CD4-positive, alpha-beta T cell treated with Interleukin-1 beta for 1 hour (primary cell): ENCODE measurements around the gene ASIC4.
A peak's percentile ranks its signal among the peaks of the same experiment; 100 is the strongest.

ENCODE experiments used
- DNase-seq, 2 donors: peaks; one replicate each; pipeline ENCODE4 v3.0.0-alpha.2; 2020 to 2022

ASIC4 gene

DNA sequence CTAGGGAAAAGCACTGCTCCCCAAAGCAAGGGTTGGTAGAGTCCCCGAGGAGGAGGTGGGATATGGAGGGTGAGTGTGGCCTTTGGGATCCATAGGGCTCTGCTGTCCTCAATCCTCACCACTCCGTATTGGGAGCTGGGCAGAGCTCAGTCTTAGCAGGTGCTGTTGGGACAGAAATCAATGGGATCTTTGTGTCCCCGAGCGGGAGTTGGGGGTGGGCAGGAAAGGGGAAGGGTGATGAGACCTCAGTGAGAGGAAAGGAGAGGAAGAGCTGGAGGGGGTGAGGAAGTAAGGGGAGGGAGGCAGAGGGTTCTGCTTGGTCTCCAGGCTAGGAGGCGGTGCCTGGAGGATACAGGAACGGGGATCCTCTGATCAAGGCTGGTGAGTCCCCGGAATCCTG, 2.6 kb downstream of the ASIC4 start:
- no peak for DNase-seq

DNA sequence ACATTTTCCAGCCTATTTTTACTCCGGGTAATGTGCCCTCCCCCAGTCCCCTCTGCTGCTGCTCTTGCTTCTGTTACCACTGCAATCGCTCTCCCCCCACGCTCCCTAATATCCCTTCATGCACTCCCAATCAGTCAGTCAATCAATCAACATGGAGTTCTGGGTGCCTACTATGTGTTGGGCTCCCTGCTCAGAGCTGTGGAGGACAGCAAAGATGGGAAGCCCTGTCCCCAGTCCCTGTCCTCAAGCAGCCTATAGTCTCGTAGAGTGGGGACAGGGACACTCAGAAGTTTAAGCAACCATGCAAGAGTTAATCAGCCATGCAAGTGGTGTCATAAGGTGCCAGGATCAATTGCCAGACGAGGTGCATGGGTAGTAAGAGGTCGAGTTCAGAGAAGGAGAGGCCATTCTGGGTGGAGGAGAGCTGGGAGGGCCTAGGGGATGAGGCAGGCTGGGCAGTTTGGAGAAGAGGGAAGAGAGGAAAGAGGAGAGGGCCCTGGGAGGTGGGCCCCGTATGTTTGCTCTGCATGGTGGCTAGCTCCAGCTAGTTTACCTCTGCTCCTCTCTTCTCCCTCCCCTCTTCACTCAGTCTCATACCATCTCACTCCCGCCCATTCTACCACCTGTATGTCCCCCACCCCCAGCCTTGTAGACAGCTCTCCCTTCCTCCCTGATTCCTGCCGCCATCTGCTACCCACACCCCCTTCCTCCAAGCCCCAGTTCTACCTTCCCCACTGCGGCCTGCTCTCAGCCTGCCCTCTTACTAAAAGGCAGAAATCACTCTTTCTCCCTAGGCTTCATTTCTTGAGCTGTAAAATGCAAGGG, 3.9 kb downstream of the ASIC4 start:
- DNase-seq, result no peak

DNA sequence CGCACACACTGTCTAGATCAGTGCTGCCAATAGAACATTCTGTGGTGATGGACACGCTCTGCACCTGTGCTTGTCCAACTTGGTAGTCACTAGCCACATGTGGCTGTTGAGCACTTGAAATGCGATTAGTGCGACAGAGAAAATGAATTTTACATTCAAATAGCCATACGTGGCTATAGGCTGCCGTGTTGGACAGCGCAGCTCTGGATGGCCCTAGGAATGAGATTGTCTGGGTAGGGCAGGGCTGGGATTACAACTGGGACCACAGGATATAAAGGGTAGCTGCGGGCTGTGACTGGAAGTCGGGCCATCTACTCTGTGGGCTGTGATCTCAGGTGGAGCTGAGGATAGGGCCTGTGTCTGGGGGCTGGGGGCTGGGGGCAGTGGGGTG, 5.2 kb downstream of the ASIC4 start:
- no peak for DNase-seq

DNA sequence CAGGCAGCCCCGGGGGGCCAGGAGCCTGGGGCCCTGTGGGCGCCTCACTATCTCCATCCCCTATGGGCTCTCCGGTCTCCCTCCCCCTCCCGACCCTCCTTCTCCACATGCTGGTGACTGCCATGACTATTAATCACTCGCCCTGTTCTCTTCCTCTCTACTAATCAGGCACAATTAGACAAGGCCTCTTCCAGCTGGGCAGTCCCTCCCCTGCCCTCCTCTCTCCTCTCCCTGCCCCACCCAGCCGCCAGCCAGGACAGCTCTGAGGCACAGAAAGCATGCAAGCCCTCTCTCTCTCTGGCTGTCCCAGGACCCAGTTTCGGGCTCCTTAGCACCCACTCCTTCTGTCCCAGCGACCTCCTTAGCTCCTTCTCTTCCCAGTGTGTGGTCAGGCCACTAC, 5.8 kb downstream of the ASIC4 start:
- no peak for DNase-seq

DNA sequence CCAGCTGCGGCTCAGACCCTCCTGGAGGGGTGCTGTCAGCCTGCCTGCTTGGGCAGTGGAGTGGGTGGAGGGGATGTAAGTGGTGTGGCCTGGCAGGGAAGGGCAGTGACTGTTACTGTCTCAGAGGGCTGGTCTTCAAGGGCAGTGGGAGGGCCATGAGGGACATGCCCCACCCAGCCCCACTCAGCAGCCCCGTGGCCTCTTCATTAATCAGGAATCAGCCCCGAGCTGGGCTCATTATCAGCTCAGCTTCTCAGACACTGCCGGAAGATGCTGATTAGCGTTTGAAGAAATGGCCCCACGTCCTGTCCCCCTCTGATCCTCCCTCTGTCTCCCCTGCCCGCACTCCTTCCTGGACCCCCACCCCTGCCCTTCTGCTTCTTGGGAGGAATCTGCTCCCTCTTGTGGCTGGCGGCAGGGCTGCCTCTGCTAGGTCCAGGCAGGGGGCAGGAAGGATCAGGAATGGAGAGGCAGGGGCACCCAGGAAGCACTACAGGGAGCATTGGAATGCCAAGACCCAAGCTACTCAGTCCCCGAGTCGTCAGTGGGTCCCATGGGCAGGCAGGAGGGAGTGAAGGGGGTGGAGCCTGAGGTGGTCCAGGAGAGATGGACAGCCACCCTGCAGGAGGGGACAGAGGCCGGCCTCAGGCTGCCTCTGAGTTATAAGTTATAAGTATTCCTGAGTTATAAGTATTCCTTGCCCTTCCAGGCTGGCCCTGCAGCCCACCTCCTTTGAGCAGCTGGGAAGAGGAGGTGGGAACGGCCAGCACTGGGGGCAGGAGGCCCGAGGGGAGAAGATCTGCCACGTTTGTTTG, 7.0 kb downstream of the ASIC4 start:
- no peak for DNase-seq

DNA sequence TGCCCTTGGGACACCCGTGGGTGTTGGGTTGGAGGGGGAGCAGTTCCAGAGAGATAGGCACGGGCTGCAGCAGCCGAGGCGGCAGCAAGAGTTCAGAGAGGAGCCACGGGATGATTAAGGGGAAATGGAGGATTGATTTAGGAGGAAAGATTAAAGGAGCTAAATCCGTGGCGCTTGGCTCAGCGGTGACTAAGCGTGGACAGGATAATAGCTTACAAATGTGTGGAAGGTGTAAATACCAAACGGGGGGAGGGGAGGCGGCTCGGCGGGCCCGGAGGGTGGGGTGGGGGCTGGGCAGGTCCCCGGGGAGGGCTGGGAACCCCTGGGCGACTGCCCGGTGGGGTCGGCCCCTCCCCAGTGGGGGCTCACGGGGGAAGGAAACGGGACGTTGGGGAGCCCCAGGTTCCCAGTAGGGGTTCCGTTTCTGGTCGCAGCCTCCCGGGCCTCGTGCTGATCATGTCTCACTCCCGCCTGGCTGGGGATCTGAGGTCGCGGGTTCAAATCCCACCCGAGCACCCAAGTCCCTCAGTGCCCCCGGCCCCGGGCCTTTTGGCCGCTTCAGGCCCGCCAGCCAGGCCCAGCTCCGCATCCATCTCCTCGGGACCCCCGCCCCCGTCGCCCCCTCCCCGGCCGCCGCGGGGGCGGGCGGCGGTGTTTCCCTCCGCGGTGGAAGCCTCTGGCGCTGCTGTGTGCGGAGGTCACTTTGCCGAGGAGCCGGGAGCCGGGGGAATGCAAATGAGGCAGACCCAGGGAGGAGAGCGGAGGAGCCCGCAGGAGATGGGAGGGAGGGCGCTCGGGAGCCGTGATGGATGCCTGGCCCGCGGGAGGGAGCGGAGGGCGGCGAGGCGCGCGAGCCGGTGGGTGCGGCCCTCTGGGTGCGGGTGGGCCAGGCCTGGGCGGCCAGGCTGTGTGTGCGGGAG, 8.1 kb downstream of the ASIC4 start:
- DNase-seq, result no peak

DNA sequence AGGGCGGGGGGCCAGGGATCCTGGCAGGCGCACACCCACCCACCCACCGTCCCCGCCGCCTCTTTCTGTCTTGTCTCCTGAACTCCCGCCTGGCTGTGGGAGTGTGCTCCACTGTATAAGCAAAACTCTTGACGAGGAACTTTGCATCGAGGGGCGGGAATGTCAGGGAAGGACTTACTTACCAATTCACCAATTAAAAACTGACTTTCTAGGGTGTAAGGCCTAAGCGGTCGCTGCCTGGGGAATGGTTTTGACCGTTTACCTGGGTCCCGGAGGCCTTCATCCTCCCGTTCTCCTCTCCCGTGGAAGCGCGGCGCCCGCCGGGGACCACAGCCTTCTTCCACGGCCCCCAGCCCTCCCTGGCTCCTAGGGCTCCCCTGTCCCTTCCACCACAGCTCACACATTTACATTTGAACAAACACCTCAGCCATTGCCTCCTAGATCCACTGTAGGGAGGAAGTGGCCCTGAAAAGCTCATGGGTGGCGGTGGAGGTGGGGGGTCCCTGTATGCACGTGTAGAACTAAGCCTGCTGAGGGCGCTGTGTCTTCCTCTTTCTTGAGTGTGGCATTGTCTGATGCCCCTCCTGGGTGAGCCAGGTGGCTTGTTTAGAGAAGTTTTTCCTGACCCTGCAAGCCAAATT, 8.9 kb downstream of the ASIC4 start:
- DNase-seq, result no peak

DNA sequence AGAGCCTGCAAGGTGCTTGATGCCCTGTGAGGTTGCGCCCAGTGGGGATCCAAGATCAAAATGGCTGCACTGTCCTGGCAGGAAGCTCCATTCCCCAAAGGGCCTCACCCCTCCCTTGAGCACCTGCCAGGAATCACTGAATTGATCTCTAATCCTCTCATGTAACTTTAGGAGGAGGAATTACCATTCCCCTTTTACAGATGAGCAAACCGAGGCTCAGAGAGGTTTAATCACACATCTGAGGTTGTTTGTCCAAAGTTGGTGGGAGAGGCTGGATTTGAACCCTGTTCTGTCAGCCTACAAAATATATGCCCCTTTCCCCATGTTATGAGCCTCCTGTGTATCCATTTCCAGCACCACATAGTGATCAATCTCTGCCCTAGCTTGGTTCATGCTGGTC, 10.5 kb downstream of the ASIC4 start:
- DNase-seq, result no peak

DNA sequence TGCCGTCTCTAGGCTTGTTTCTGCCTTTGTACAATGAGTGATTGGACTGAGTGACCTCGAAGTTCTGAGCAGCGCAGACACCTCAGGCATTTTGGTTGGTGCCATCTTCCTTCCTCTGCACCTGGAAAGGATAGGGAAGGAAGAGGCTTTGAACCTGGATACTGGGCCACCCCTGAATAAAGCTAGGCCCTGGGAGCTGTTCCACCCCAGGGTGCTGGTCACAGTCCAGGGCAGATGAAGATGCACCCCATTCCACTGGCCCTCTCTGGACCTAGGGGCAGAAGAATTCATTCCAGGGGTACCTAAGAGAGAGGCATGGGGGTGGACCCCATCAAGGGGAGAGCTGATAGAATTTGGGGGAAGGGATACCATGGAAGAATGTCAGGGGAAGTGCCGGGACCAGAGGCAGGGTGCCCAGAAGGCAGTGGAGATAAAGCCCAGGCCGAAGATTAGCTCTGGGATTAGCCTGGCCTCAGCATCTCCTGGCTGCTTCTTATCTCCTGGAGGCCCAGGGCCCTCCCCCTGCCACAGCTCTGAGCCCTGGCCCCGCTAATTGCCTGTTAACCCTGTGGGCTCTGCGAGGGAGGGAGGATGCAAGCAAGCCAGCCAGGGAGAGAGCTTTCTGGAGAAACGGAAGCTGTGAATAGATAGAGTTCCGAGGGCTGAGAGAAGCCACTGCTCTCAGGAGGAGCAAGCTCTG, 11.4 kb downstream of the ASIC4 start:
- DNase-seq, result no peak

DNA sequence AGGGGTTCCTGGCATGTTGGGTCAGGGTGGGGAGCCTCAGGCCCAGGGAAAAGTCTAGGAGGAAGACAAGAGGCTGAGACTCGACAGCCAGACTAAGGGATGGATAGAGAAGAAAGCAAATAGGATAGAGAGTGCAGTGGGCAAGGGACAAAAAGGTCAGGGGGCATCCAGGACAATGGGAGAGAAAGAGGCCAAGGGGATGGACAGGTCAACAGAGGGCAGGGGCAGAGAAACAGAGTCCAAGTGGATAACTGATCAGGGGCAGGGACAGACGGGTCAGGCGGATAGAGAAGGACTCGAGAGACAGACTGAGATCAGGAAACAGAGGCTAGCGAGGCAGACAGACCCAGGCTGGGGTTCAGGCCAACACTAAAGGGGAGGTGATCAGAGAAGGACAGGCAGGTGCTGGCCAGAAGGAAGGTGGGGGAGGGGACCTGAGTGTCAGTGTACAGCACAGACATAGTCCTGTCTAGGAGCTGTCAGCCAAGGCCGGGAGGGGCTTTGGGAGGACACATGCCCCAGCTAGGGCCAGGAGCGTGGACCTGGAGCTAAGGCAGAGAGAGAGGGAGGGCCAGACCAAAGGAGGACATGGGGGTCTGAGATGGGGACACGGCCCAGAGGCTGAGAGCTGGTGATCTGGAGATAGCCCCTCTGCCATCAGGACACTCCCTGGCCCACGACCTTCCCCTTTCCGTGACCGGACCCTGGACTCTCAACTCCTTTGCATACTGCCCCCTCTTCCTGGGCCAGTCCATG, 12.2 kb downstream of the ASIC4 start:
- DNase-seq, result no peak

DNA sequence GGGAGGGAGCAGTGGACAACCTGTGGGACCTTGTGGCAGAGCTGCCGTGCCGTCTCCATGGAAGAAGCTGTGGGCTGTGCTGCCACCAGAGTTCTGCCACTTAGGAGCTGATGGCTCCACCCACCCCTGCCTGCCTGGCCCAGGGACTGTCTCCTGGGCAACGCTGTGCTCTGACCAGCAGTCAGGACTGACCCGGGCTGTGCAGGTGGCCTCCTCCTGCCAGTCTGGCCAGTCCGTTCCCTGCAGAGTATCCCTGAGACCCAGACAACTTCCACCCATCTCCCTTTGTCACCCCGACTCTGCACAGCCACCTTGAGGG, 12.8 kb downstream of the ASIC4 start:
- DNase-seq, result no peak

DNA sequence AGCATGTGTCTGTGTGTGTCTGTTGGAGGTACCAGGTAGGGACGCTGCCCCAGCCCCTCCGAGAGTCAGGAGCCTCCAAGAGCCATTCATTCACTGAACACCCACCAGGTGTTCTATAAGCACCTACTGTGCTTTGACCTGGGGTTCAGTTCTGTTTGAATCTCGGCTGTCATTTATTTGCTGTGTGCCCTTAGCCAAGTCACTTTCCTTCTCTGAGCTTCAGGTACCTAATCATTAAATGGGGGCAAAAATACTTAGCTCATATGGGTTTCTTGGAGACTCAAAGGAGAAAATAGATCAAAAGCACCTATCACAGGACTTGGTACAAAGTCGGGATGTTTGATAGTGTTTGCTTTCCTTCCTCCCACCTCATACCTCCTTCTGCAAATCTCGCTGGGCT, 13.2 kb downstream of the ASIC4 start:
- no peak for DNase-seq

DNA sequence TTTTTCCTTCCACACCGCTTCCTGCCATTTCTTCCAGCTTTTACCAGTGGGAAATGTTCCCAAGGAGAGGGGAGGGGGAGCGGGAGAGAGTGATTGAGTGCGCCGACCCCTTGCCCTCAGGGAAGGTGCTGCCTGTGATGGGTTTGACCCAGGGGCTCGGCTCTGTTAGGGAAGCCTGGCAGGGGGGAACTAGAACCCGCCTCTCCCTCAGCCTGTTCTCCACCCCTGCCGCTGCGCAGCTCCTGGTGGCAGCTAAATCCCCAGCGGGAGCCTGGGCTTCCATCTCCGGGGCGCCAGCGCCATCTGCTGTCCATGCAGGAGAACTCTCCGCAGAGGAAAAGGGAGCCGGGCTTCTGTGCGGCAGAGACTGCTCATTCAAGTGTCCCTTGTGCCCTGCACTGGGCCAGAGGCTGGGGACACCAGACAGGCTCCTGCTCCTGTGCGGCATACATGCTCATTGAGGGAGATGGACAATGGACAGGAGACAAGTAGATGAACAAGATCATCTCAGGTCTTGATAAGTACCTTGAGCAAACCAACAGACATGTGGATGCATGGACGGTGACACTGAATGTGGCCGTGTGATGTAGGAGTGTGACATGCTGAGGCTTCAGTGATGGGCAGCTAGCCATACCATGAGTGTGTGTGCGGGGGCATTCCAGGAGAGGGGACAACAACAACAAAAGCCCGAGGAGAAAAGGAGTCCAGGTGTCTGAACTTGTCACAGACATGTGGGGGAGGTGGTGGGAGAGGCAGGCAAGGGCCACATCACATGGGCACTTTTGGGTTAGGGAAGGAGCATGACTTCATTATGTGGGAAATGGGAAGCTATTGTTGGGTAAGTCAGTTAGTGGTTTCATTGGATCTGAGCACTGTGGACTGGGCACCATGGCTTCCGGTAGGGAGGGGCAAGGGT, 16.0 kb downstream of the ASIC4 start:
- peak; percentile 83 to 84 for DNase-seq

DNA sequence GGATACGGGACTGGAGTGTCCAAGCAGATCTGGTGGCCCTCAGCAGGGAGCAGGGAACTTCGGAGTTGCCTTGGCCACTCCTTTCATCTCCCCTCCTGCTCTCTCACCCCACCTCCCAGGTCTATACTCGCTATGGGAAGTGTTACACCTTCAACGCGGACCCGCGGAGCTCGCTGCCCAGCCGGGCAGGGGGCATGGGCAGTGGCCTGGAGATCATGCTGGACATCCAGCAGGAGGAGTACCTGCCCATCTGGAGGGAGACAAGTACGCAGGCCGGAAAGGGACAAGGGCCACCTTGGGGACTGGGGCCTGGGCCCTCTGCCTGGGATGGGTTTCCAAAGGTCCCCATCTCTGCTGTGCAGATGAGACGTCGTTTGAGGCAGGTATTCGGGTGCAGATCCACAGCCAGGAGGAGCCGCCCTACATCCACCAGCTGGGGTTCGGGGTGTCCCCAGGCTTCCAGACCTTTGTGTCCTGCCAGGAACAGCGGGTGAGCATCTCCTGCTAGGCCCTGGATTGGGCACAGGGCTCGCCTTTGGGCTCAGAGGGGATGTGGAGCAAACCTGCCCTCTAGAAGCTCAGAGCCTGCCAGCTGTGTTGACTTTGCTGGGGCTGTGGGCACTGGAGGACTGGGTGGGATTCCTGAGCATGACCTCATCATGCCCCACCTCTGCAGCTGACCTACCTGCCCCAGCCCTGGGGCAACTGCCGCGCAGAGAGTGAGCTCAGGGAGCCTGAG, 17.5 kb downstream of the ASIC4 start:
- DNase-seq, result no peak

DNA sequence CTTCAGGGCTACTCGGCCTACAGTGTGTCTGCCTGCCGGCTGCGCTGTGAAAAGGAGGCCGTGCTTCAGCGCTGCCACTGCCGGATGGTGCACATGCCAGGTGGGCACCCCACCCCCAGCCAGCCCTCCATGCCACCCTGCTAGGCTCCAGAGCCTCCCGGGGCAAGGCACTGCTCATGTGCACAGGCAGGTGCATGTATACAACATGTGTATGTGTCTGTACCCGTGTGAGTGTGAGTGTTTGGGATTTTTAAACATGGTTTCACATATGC, 18.0 kb downstream of the ASIC4 start:
- no peak for DNase-seq

DNA sequence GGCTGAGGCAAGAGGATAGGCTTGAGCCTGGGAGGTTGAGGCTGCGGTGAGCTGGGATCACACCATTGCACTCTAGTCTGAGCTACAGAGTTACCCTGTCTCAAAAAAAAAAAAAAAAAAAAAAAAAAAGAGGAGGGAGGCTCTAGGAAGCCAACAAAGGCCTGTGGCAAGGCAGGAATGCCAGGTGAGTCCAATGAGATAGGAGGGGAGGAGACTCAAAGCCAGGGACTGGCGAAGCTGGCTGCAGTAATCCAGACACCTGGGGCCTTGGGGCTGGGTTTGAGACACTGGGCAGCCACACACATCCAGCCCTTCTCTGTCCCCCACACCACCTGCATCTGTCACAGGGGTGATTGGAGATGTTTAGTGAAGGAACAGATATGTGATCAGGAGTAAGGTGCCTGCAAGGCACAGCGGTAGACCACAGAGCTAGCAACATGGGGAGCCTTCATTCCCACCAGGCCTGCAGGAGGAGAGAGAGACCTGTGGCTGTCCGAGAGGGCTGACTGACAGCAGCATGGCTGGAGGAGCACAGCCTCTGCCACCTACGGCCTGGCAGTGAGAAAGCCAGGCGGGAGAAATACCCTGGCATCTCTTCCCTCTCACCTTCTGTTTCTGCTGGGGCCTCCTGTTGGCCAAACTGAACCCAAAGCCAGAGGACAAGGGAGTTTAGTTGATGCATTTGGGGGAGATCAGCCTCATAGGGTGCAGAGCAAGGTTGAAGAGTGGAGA, 19.8 kb downstream of the ASIC4 start:
- DNase-seq, result no peak

DNA sequence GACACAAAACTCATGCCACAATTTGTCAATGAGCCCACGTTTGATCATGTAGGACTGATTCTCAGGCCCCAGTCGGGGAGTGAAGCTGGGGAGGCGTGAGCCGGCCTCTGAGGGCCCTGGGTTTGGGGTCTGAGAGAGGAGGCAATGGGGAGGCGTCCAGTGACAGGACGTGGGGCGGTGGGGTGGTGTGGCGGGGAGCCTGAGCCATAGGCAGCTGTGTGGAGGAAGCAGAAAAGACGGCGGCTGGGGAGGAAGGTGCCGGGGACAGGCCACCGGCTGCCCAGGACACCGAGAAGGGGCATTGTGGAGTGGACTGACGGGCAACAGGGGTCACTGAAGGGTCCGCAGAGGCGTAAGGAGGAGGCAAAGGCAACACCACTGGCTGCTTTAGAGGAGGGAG, 22.1 kb downstream of the ASIC4 start:
- DNase-seq, result no peak

DNA sequence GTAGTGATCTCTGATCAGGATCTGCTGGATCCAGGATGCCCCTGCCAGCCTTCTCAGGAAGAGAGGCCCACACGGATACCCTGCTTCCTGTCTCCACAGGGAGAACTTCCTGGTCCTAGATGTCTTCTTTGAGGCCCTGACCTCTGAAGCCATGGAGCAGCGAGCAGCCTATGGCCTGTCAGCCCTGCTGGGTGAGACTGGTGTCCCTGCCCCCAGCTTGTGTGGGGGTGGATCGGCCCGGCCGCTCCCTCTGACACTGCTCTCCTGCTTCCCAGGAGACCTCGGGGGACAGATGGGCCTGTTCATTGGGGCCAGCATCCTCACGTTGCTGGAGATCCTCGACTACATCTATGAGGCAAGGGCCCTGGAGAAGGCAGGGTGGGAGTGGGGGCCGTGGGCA, 22.7 kb downstream of the ASIC4 start:
- no peak for DNase-seq
